ENCODE measurements around the gene PNLIPRP2.

- no peak for TF ChIP-seq CTCF (conservative IDR thresholded peaks at IDR 0.05; ENCODE audit: low read depth, low read length)
- TF ChIP-seq USF2 (IDR thresholded peaks at IDR 0.05; ENCODE audit: low read depth, low read length) = no peak
- TF ChIP-seq SMC3 (IDR thresholded peaks at IDR 0.05; ENCODE audit: low read depth, low read length) = no peak
- TF ChIP-seq RAD21 (IDR thresholded peaks at IDR 0.05; ENCODE audit: low read length) = no peak
- no peak for TF ChIP-seq POLR2A (IDR thresholded peaks at IDR 0.05; ENCODE audit: low read depth, low read length)
- no peak for TF ChIP-seq MAFK (IDR thresholded peaks at IDR 0.05; ENCODE audit: low read depth, low read length)
- no peak for TF ChIP-seq BHLHE40 (IDR thresholded peaks at IDR 0.05; ENCODE audit: low read depth, low read length)
- TF ChIP-seq MXI1 (IDR thresholded peaks at IDR 0.05; ENCODE audit: borderline replicate concordance, low read depth, low read length) = no peak
- no peak for TF ChIP-seq RFX5 (IDR thresholded peaks at IDR 0.05; ENCODE audit: low read depth, low read length)
- no peak for TF ChIP-seq CEBPB (IDR thresholded peaks at IDR 0.05; ENCODE audit: low read depth, low read length)
- no peak for TF ChIP-seq RCOR1 (IDR thresholded peaks at IDR 0.05; ENCODE audit: insufficient replicate concordance, low read length)
- TF ChIP-seq ELK1 (IDR thresholded peaks at IDR 0.05; ENCODE audit: borderline replicate concordance, low read depth, low read length) = no peak
- no peak for TF ChIP-seq MAZ (IDR thresholded peaks at IDR 0.05; ENCODE audit: borderline replicate concordance, low read depth, low read length)
These were observed 10.2 kb upstream of the PNLIPRP2 start for GRCh38 chr10:116610443-116611152.

All from IMR-90 (cell line).